ENCODE measurements around the gene TEX29.

GRCh38 chr13:111341886-111342285 is 21.4 kb downstream of the TEX29 start:
- TF ChIP-seq EZH2 (IDR thresholded peaks at IDR 0.05; ENCODE audit: borderline replicate concordance, low read depth, low read length, poor library complexity, severe bottlenecking) (no peak), CTCF (conservative IDR thresholded peaks at IDR 0.05; ENCODE audit: low read depth, low read length) (no peak)
